HEK293 (cell line): ENCODE data around the gene ZNF354C.

Source experiments
- CTCF ChIP-seq: fragments of 450-650 bp; formaldehyde crosslinking; IDR thresholded peaks from 2 replicates; pipeline ENCODE4 v1.5.1; 2016; ENCODE audit warnings: missing biosample characterization, missing genetic modification characterization
- OVOL3 ChIP-seq: fragments of 450-650 bp; formaldehyde crosslinking; IDR thresholded peaks from 2 replicates; pipeline ENCODE4 v1.5.1; 2016; ENCODE audit warnings: missing biosample characterization, missing genetic modification characterization
- RBAK ChIP-seq: fragments of 450-650 bp; formaldehyde crosslinking; IDR thresholded peaks from 2 replicates; pipeline ENCODE4 v1.5.1; 2016; ENCODE audit warnings: missing biosample characterization, missing genetic modification characterization
- REST ChIP-seq: fragments of 450-650 bp; formaldehyde crosslinking; IDR thresholded peaks from 2 replicates; pipeline ENCODE4 v1.5.1; 2016; ENCODE audit warnings: missing biosample characterization, missing genetic modification characterization
- TCF7L2 ChIP-seq: IDR thresholded peaks from 2 replicates; pipeline ENCODE4 v1.6.1; 2011; ENCODE audit warnings: low read depth, mild to moderate bottlenecking, inconsistent platforms, low read length, moderate library complexity, borderline replicate concordance
- ZNF560 ChIP-seq: fragments of 450-650 bp; formaldehyde crosslinking; IDR thresholded peaks from 2 replicates; pipeline ENCODE4 v1.5.1; 2017; ENCODE audit warnings: missing biosample characterization, missing genetic modification characterization, borderline replicate concordance
- ZNF777 ChIP-seq: fragments of 450-650 bp; formaldehyde crosslinking; IDR thresholded peaks from 2 replicates; pipeline ENCODE4 v1.5.1; 2017; ENCODE audit warnings: missing biosample characterization, missing genetic modification characterization, borderline replicate concordance
- ZSCAN30 ChIP-seq: fragments of 450-650 bp; IDR thresholded peaks from 2 replicates; pipeline ENCODE4 v1.5.1; 2018; ENCODE audit warnings: missing biosample characterization, mild to moderate bottlenecking, missing genetic modification characterization, moderate library complexity
- ZSCAN5A ChIP-seq: fragments of 450-650 bp; formaldehyde crosslinking; IDR thresholded peaks from 2 replicates; pipeline ENCODE4 v1.5.1; 2016; ENCODE audit warnings: missing biosample characterization, missing genetic modification characterization

- TF ChIP-seq CTCF, result no peak
- TF ChIP-seq TCF7L2, result no peak
- no peak for TF ChIP-seq ZNF560 (tag by site-specific recombination)
- TF ChIP-seq ZSCAN30 (tag by site-specific recombination), result no peak
- no peak for TF ChIP-seq RBAK
- TF ChIP-seq REST (tag by site-specific recombination), result no peak
- TF ChIP-seq OVOL3 (tag by site-specific recombination), result no peak
- TF ChIP-seq ZSCAN5A, result no peak
- TF ChIP-seq ZNF777 (tag by site-specific recombination), result no peak
Measured at GRCh38 chr5:179114756-179115155, 54.6 kb downstream of the ZNF354C start.
